Embryonic facial prominence (tissue), 1 donor: Measurements from ENCODE around the gene AUH.
A peak's percentile ranks its signal among the peaks of the same experiment; 100 is the strongest.
"Not testable (repeated sequence)": the region's sequence is repeated elsewhere in the genome, so short reads cannot be mapped to it uniquely, and the experiment has no call there.

Experiments
- DNase-seq: peaks from one replicate; pipeline ENCODE4 v3.0.0-alpha.2; 2016; ENCODE audit errors: extremely low spot score

The AUH gene

GRCh38 chr9:91361291-91362050, at the start of gene AUH:
Gene AUH (minus strand): TSS chr9:91361918. CDS start chr9:91361889, 29 bp downstream.
- DNase-seq = peak; percentile 30

GRCh38 chr9:91411096-91411771, 49.5 kb upstream of the AUH start:
- no peak for DNase-seq

- DNase-seq = no peak
Measured at GRCh38 chr9:91410161-91410560, 48.4 kb upstream of the AUH start.

- no peak for DNase-seq
Measured at GRCh38 chr9:91408475-91408874, 46.8 kb upstream of the AUH start.

- no peak for DNase-seq
Measured at GRCh38 chr9:91407580-91408318, 46.0 kb upstream of the AUH start.

- no peak for DNase-seq
Measured at GRCh38 chr9:91405343-91406077, 43.8 kb upstream of the AUH start.

GRCh38 chr9:91403665-91404543, 42.2 kb upstream of the AUH start:
- no peak for DNase-seq

- DNase-seq = no peak
Measured at GRCh38 chr9:91398926-91399325, 37.2 kb upstream of the AUH start.

- DNase-seq = no peak
Measured at GRCh38 chr9:91395553-91396471, 34.1 kb upstream of the AUH start.

GRCh38 chr9:91395106-91395552, 33.4 kb upstream of the AUH start:
- DNase-seq = no peak

- no peak for DNase-seq
Measured at GRCh38 chr9:91393826-91394225, 32.1 kb upstream of the AUH start.

GRCh38 chr9:91392435-91392834, 30.7 kb upstream of the AUH start:
- DNase-seq = no peak

- no peak for DNase-seq
Measured at GRCh38 chr9:91391818-91392217, 30.1 kb upstream of the AUH start.

- no peak for DNase-seq
Measured at GRCh38 chr9:91391412-91391811, 29.7 kb upstream of the AUH start.

- DNase-seq = not testable (repeated sequence)
Measured at GRCh38 chr9:91389686-91390085, 28.0 kb upstream of the AUH start.

- DNase-seq = no peak
Measured at GRCh38 chr9:91386765-91387164, 25.0 kb upstream of the AUH start.

GRCh38 chr9:91384954-91385353, 23.2 kb upstream of the AUH start:
- no peak for DNase-seq

- DNase-seq = no peak
Measured at GRCh38 chr9:91383577-91383976, 21.9 kb upstream of the AUH start.

GRCh38 chr9:91382298-91382697, 20.6 kb upstream of the AUH start:
- DNase-seq = no peak

GRCh38 chr9:91379426-91379825, 17.7 kb upstream of the AUH start:
- no peak for DNase-seq
